ENCODE measurements around the gene FARS2.
A peak's percentile ranks its signal among the peaks of the same experiment; 100 is the strongest.
"Not testable (repeated sequence)": the region's sequence is repeated elsewhere in the genome, so short reads cannot be mapped to it uniquely, and the experiment has no call there.

The FARS2 gene

GRCh38 chr6:5547556-5547955 lies 286.2 kb downstream of the FARS2 start:
- no peak for DNase-seq

GRCh38 chr6:5550631-5551030 lies 289.3 kb downstream of the FARS2 start:
- DNase-seq = no peak

DNA sequence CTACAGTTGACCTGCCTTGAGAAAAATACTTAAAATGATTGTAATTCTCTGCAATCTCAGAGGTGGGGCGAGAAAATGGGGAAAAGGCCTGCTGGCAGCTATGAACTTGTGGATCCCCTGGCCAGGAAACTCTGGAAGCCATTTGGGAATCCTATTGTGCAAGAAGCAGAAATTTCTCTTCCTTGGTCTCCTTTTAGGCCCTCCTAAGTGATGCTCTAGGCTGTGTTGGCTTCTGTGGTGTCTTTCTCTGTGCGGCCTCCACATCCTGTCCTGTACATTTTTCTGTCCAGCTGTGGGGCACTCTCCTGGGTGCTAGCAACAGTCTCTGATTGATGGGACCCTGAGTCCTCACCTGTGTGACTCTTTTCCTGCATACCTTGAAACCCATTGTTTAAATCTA lies 290.9 kb downstream of the FARS2 start:
- DNase-seq = no peak

- DNase-seq = no peak
Measured at GRCh38 chr6:5553767-5554166, 292.5 kb downstream of the FARS2 start.

DNA sequence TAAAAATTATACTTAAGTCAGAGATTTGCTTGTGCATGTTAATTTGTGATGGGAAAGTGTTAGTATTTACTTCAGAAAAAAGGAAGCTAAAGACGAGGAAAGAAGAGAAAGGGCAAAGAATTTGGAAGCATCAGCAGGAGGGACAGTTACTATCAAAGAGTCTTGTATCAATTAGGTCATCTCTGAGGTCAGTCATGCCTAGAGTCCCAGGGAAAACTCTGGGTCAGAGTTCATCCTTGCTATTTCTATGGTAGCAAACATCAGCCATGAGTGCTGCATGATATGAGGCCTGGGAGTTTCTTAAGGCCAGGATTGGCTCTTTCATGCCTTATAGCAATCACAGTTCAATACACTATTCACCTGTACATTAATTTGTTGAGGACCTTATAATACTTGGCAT lies 292.9 kb downstream of the FARS2 start:
- no peak for DNase-seq

- DNase-seq = no peak
Measured at GRCh38 chr6:5556011-5556410, 294.7 kb downstream of the FARS2 start.

DNA sequence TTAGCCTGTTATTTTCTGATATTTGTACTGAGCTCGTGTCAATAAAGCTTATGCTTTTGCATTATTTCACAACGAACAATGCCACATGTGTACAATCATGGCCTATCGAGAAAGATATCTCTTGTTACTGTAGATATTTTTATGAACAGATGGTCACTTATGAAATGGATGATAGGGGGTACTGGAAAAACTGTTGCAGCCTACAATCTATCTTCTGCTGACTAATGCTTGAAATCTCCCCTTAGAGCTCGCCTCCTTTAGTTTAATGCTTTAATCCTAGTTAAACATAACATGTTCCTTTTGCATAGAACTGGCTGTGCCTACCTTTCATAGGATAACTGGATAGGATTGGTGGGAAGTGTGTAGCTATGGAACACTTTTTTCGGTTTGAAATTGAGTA lies 296.2 kb downstream of the FARS2 start:
- no peak for DNase-seq

DNA sequence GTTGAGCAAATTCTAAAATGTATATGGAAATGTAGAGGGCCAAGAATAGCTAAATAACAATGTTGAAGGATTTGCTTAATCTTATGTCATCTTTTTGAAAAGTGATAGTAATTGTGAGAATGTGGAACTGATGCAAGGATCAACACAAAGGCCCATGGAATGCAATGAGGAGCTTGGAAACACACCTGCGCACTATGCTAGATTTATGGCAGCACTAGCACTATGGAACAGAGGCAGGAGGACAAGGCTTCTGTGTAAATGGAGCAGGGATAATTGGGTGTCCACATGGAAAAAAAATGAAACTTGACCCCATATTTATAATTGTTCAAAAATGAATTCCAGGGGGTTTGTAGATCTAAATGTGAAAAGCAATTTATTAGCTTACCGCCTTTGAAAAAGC lies 298.3 kb downstream of the FARS2 start:
- DNase-seq = no peak

DNA sequence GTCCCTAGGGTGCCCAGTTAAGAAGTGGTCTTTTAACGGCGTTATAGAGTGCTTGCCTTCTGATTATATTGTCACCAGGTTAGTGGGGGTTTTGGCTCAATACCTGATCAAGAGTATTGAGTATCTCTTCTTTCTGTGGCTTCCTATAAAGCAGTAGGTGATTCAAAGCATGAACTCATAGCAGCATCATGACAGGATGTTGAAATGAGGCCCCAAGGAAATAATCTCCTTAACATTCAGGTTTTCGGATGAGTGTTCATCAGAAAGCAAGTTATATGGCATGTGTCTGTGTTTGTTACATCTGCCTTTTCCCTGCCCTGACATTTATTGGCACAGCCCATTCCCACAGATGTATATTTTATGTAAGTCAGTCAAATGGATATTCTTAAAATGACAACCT lies 301.0 kb downstream of the FARS2 start:
- peak; percentile 33 for DNase-seq

DNA sequence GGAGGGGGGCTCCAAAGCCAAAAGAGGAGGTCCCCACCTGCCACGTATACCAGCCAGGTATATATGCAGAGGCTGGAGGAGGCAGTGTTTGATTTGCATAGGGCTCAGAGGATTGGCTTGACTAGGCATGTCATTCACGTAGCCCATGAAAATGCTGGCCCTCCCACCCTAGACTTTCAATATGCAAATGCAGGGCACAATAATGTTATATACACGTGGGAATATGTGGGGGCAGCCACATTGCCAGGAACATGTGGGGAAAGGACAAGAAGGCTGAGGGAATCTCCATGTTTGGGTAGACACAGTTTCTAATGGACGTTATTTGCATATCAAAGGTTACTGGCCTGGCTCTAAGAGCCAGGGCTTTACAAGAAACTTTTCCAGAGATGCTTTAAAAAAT lies 301.8 kb downstream of the FARS2 start:
- no peak for DNase-seq

GRCh38 chr6:5564746-5565145 lies 303.4 kb downstream of the FARS2 start:
- not testable (repeated sequence) for DNase-seq

GRCh38 chr6:5565971-5566370 lies 304.7 kb downstream of the FARS2 start:
- no peak for DNase-seq

GRCh38 chr6:5566718-5567117 lies 305.4 kb downstream of the FARS2 start:
- DNase-seq = no peak

- no peak for DNase-seq
Measured at GRCh38 chr6:5567352-5567751, 306.0 kb downstream of the FARS2 start.

GRCh38 chr6:5567890-5568289 lies 306.6 kb downstream of the FARS2 start:
- no peak for DNase-seq

DNA sequence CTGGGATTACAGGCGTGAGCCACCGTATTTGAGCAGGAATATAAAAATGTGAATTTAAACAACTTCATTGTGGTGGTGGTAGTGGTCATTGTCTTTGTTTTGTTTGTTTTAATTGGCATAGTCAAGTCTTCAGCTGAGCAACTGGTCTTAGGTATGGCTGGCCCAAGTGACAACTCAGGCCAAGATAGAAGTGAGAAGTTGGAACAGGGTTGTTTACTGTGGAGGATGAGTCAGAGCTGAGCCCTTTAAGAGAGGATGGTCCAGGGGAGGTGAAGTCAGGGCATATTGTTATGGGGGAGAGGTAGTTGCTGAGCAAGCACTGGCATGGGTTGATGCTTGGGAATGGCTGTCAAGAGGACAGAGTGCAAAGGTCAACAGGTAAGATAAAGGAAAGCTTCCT lies 308.2 kb downstream of the FARS2 start:
- DNase-seq = no peak

GRCh38 chr6:5570641-5571040 lies 309.3 kb downstream of the FARS2 start:
- no peak for DNase-seq

DNA sequence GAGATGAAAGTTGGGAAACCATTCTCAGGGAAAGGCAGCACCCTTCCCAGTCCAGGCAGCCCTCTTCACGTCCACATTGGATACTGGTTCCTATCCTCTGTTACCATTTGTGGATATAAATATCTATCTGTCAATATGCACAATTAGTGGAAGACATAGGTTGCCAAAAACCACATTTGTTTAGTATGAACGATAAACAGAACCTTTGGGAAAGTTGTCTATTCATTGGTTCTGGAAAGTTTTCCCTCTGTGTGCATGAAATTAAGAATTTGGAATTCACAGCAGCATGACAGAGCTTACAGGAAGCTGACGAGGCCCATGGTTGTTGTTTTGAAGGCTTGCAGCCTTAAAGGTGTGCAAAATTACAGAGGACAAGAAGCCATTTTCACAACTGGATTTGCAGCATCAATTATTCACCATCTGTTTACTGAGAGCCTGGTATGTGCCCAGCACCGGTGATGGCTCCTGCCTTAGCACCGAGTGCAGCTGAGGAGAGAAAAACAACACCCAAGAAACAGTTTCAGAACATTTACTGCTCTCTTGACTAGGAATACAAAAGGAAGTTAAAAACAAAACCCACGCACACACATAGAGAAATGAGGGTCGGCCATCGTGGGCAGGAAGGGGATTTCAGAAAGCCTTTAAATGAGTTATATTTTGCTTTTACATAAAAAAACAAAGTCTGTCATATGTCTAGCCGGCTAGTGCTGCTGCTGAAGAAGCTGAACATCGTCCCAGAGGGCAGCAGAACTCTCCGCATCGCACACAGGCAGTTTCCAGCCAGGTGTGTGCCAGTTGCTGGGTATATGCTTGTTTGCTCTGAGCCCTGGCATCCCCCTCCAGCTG lies 319.6 kb downstream of the FARS2 start:
- no peak for DNase-seq

DNA sequence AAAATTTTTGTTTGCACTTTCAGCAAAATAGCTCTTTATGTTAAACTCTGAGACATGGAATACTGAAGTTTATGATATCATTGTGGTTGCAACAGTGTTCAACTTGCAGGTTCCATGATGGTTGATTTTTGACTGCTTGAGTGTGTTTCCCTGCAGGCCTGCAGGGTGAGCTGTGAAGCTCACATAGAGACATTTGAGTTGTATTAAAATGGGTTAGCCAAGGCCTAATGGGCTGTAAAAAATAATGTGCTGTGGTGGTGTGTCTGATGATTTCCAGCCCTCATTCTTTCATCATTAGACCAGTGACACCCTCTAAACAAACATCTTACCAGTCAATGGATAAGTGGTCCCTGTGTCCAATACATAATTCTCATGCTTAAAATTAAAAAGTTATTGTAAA lies 321.4 kb downstream of the FARS2 start:
- DNase-seq = no peak

DNA sequence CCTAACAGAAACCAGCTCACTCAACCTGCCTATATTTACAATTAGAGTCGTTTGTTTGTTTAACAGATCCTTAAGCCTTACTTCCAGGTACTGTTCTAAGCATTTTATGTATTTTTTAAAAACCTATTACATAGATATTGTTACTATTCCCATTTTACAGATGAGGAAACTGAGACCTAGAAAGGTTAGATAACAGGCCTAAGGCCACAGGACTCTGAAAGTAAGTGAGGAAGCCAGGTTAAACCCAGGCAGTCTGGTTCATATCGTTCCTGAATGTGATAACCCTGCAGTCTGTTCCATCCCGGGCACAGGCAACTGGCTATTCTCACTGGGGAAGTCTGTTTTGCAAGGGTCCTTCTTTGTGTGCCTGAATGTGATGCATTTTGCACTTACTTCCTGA lies 322.2 kb downstream of the FARS2 start:
- DNase-seq = no peak

DNA sequence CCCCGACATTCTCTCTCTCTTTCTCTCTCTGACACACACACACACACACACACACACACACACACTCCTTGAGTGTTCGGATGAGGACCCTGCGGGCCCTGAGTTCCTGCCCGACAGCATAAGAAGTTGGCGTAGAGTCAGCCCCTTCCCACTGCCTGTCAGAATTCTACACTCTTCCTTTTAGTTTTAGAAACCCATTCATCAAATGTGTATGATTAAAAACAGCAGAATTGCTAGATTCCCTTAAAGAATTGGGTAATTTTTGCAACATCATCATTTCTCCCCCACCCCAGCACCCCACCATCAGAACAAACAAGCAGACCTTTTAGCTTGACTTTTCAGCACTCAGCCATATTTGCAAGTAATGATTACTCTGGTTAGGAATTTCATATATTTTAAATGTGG lies 322.8 kb downstream of the FARS2 start:
- no peak for DNase-seq

- no peak for DNase-seq
Measured at GRCh38 chr6:5587648-5588047, 326.3 kb downstream of the FARS2 start.

GRCh38 chr6:5589422-5590141 lies 328.3 kb downstream of the FARS2 start:
- no peak for DNase-seq

- no peak for DNase-seq
Measured at GRCh38 chr6:5590187-5590586, 328.9 kb downstream of the FARS2 start.

Data from activated CD4-positive, alpha-beta T cell treated with anti-CD3 and anti-CD28 coated beads, Interleukin-2, Interleukin-6, amounts not matched to agents 100 ng/mL and 50 ng/mL, durations not matched to agents 16 hours and 8 hours (primary cell).